ENCODE measurements around the gene PPP1R9A.

DNA sequence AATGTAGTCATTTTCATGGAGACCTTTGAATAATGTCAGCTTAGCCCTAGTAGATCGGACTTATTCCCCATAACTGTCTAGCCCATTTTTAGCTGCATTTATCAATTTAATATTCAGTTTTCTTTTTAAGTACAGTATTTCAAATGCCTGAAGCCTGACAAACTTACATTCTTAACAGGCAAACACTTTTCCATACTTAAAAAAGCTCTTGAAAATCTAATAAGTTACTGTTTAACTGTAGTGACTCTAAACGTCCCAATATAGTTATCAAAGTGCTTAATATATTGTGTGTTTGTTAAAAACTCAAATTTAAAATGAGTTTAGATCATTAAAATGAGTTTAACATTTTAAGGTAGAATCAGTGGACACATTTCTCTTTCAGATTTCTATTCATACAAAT lies 372.0 kb downstream of the PPP1R9A start:
- TF ChIP-seq, protein P1, sequence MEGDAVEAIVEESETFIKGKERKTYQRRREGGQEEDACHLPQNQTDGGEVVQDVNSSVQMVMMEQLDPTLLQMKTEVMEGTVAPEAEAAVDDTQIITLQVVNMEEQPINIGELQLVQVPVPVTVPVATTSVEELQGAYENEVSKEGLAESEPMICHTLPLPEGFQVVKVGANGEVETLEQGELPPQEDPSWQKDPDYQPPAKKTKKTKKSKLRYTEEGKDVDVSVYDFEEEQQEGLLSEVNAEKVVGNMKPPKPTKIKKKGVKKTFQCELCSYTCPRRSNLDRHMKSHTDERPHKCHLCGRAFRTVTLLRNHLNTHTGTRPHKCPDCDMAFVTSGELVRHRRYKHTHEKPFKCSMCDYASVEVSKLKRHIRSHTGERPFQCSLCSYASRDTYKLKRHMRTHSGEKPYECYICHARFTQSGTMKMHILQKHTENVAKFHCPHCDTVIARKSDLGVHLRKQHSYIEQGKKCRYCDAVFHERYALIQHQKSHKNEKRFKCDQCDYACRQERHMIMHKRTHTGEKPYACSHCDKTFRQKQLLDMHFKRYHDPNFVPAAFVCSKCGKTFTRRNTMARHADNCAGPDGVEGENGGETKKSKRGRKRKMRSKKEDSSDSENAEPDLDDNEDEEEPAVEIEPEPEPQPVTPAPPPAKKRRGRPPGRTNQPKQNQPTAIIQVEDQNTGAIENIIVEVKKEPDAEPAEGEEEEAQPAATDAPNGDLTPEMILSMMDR (IDR thresholded peaks at IDR 0.05; ENCODE audit: insufficient read depth, low read length, poor library complexity, severe bottlenecking), result no peak
- no peak for TF ChIP-seq EZH2phosphoT487 (conservative IDR thresholded peaks at IDR 0.05; ENCODE audit: low read length)

All from SU-DHL-6 (cell line).